HepG2 (cell line): ENCODE results near the gene USP34. TPM values are rescaled to one million over a fixed set of nuclear protein-coding genes. Genes with fewer than 3 reads are reported as not detected.

Source experiments
- ATAC-seq: fragments of 200-7000 bp; cut with Tn5 transposase; 3 replicates; pipeline ENCODE4 v1.9.1; 2020; ENCODE audit warnings: mild to moderate bottlenecking, moderate library complexity
- BruUV-seq: library from RNA; stranded (reverse); fragments of 400-500 nt; replicated peaks from 2 replicates; lab custom pipeline; 2021; lab: Mats Ljungman, UMichigan
- CTCF ChIA-PET: fragments of 300-600 bp; formaldehyde crosslinking; extraction: SDS; loops from one replicate; lab custom pipeline; 2021; ENCODE audit warnings: low total read pairs, inconsistent platforms, low intra/inter-chr PET ratio; lab: Yijun Ruan, JAX
- POLR2A ChIA-PET: fragments of 350-600 bp; sonication (Branson Sonifier 250); formaldehyde crosslinking; loops from one replicate; lab custom pipeline; 2020; ENCODE audit warnings: antibody characterized with exemption, inconsistent platforms; lab: Yijun Ruan, JAX
- DNase-seq: peaks from one replicate; pipeline ENCODE4 v3.0.0-alpha.2; 2015; ENCODE audit warnings: low spot score
- FAIRE-seq: peaks from 3 replicates; lab custom pipeline; 2011; peaks lifted over from hg19 to GRCh38; lab: Jason Lieb, UNC
- H2AFZ ChIP-seq: one replicate; pipeline ENCODE4 v1.6.1; 2011; ENCODE audit warnings: low read length, inconsistent platforms
- H3K27ac ChIP-seq: fragments of 300-600 bp; 3 replicates; pipeline ENCODE4 v1.8.0; 2011; ENCODE audit warnings: mixed run types, mild to moderate bottlenecking, mixed read lengths, low read length, inconsistent platforms; ENCODE audit not compliant: insufficient read depth; ENCODE audit errors: extremely low read length
- H3K27me3 ChIP-seq, 2 experiments: fragments of 200-600 bp in 1 of 2; 2 replicates in 1 of 2; 3 replicates in 1 of 2; pipeline versions ENCODE4 v1.6.0 to v1.8.0; 2011; ENCODE audit warnings: low read length in 2 of 2, mild to moderate bottlenecking in 2 of 2, moderate library complexity in 2 of 2, inconsistent platforms in 1 of 2; ENCODE audit not compliant: insufficient read depth in 2 of 2, control insufficient read depth in 1 of 2
- H3K36me3 ChIP-seq, 2 experiments: fragments of 200-600 bp in 1 of 2; replicated peaks in 1 of 2; 2 replicates in 1 of 2; 3 replicates in 1 of 2; pipeline versions ENCODE4 v1.5.1 to v1.8.0; 2011; ENCODE audit warnings: low read length in 2 of 2, inconsistent platforms in 1 of 2; ENCODE audit not compliant: insufficient read depth in 2 of 2, control insufficient read depth in 1 of 2
- H3K4me1 ChIP-seq: 2 replicates; pipeline ENCODE4 v1.5.1; 2012; ENCODE audit warnings: low read length, inconsistent platforms; ENCODE audit not compliant: insufficient read depth
- H3K4me2 ChIP-seq: 2 replicates; pipeline ENCODE4 v1.6.0; 2011; ENCODE audit warnings: low read depth, low read length, inconsistent platforms
- H3K4me3 ChIP-seq, 3 experiments: fragments of 200-600 bp in 1 of 3; sonication (generic), shearing (Covaris generic) in 1 of 3; replicated peaks in 1 of 3; 2 replicates each; pipeline ENCODE4 v1.5.1; 2011 to 2016; ENCODE audit warnings: low read length in 3 of 3, inconsistent platforms in 2 of 3, low read depth in 2 of 3, mild to moderate bottlenecking in 2 of 3, control low read depth in 1 of 3, mixed read lengths in 1 of 3; ENCODE audit not compliant: insufficient read depth in 1 of 3
- H3K79me2 ChIP-seq: one replicate; pipeline ENCODE4 v1.6.1; 2011; ENCODE audit warnings: low read length, inconsistent platforms; ENCODE audit not compliant: insufficient read depth
- H3K9ac ChIP-seq: 2 replicates; pipeline ENCODE4 v1.6.0; 2011; ENCODE audit warnings: mild to moderate bottlenecking, low read depth, low read length, inconsistent platforms; ENCODE audit not compliant: insufficient read depth
- H3K9me3 ChIP-seq: 2 replicates; pipeline ENCODE4 v1.5.1; 2012; ENCODE audit warnings: mild to moderate bottlenecking, low read length
- H4K20me1 ChIP-seq: 2 replicates; pipeline ENCODE4 v1.6.0; 2011; ENCODE audit warnings: inconsistent platforms, mild to moderate bottlenecking, low read length, moderate library complexity; ENCODE audit not compliant: insufficient read depth
- BCL6 ChIP-seq: IDR thresholded peaks from 2 replicates; pipeline ENCODE4 v1.6.1; 2016; ENCODE audit warnings: missing genetic modification reagents, missing compliant biosample characterization
- LRRFIP1 ChIP-seq: sonication (generic); formaldehyde crosslinking; conservative IDR thresholded peaks from 2 replicates; pipeline ENCODE4 v1.4.0; 2020; ENCODE audit warnings: missing genetic modification reagents
- MAFF ChIP-seq: IDR thresholded peaks from 2 replicates; pipeline ENCODE4 v1.6.1; 2011; ENCODE audit warnings: low read depth, low read length, improper control_type of control experiment
- MAFK ChIP-seq, 2 experiments: IDR thresholded peaks in 1 of 2; conservative IDR thresholded peaks in 1 of 2; 2 replicates each; pipeline ENCODE4 v1.6.1; 2011; ENCODE audit warnings: improper control_type of control experiment in 2 of 2, low read length in 2 of 2
- ZNF430 ChIP-seq: sonication (generic); formaldehyde crosslinking; IDR thresholded peaks from 2 replicates; pipeline ENCODE4 v1.9.0; 2021; ENCODE audit warnings: mild to moderate bottlenecking, missing genetic modification reagents
- ZXDC ChIP-seq: sonication (generic); formaldehyde crosslinking; IDR thresholded peaks from 2 replicates; pipeline ENCODE4 v1.5.0; 2020; ENCODE audit warnings: mild to moderate bottlenecking, missing genetic modification reagents
- WGBS: methylation state at CpG from one replicate; pipeline ENCODE4 v1.1.6; 2017; ENCODE audit warnings: low lambda C conversion rate; 5-methylcytosine and 5-hydroxymethylcytosine counted together
- in situ Hi-C: cut with HindIII; loops from 2 replicates; pipeline ENCODE4 v1.10.0; 2017; ENCODE audit warnings: low pct_unique_long_range_greater_than_20kb; ENCODE audit not compliant: extremely low pct_ligation_motif_present
- intact Hi-C: fragments of 100-400 bp; cut with micrococcal nuclease; formaldehyde crosslinking; loops from one replicate; pipeline ENCODE4 v1.10.0; 2022; ENCODE audit not compliant: unreplicated experiment
- polyA plus RNA-seq, 8 experiments: library from polyadenylated mRNA; depleted of rRNA in 3 of 8; stranded (reverse) in 7 of 8; unstranded in 1 of 8; fragments of >200 nt; fragmentation: Illumina TruSeq in 4 of 8; extraction: Trizol in 4 of 8; gene quantifications; 2 replicates each; pipeline versions ENCODE4 v1.2.1 to v1.2.3, GENCODE V29; 2011 to 2016; ENCODE audit warnings: low read depth in 4 of 8, missing spikeins in 1 of 8, mixed read lengths in 1 of 8; ENCODE audit not compliant: insufficient read depth in 1 of 8
- total RNA-seq, 5 experiments: library from RNA; depleted of rRNA; stranded (reverse); fragments of >200 nt; fragmentation: Illumina TruSeq; extraction: Trizol; gene quantifications; 2 replicates each; pipeline ENCODE4 v1.2.3, GENCODE V29; 2016; ENCODE audit warnings: low read depth in 1 of 5

USP34 gene
- total and polyA plus RNA-seq, 2 of the 13 experiments (the other 11 are each of a cell fraction or from before 2014, with no cell fraction given) = 99.2 to 100 TPM

- TF ChIP-seq ZXDC (CRISPR knock-in tag) (no peak), BCL6 (no peak), LRRFIP1 (CRISPR knock-in tag) (no peak)
Measured at GRCh38 chr2:61379521-61379920, 91.4 kb downstream of the USP34 start (continued).

- no peaks in the 10 kb centered on the region for H4K20me1 ChIP-seq
- H3K9ac ChIP-seq = no peak overlapping the region
- no TSS peak for BruUV-seq
- H2AFZ ChIP-seq = no peak overlapping the region
- ChIA-PET POLR2A (no interaction called here), CTCF (no interaction called here)
- H3K4me1 ChIP-seq = peaks cover 13% of the 10 kb centered on the region
- FAIRE-seq = no peak
- H3K36me3 ChIP-seq = peaks cover 22 to 82% of the 10 kb centered on the region in 2 experiments
- no peak overlapping the region for H3K4me3 ChIP-seq
- WGBS = 97% methylated on average over 5 of the region's 5 CpGs
- TF ChIP-seq MAFK (conservative IDR thresholded peaks at IDR 0.05 in 1 of 2, IDR thresholded peaks at IDR 0.05 in 1 of 2; ENCODE audit: low read length in 2 of 2) (peak; percentile 79 to 97), ZNF430 (CRISPR knock-in tag) (no peak), MAFF (peak; percentile 89)
- intact Hi-C loops = no loop called here
- ATAC-seq = no peak
- H3K4me2 ChIP-seq = no peak overlapping the region
- no peak overlapping the region for H3K27ac ChIP-seq
- H3K79me2 ChIP-seq = no peaks in the 10 kb centered on the region
- no peaks in the 10 kb centered on the region for H3K9me3 ChIP-seq
- H3K27me3 ChIP-seq = no peaks in the 10 kb centered on the region
- in situ Hi-C loops = no loop called here
- DNase-seq = no peak
Measured at GRCh38 chr2:61378281-61378680, 92.6 kb downstream of the USP34 start.
